ENCODE data around the gene INTS7.
"Not testable (repeated sequence)": the region's sequence is repeated elsewhere in the genome, so short reads cannot be mapped to it uniquely, and the experiment has no call there.

The INTS7 gene

DNA sequence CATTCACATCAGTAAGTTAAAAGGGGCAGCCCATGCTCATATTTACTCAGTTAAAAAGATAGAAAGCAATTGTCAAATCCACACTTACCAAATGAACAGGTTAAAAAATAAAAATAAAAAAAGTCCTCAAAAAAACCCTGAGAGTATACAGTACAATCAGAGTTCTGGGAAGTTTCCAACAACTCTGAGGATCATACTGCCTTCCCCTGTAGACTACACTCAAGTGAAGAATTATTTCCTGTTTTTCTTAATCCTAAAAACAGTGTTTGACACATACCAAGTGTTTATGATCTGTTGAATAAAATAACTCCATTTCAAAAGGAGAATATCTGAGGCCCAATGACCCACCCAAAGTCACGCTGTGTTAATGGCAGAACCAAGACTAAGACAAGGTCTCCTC lies 61.8 kb downstream of the INTS7 start:
- DNase-seq, result no peak

DNA sequence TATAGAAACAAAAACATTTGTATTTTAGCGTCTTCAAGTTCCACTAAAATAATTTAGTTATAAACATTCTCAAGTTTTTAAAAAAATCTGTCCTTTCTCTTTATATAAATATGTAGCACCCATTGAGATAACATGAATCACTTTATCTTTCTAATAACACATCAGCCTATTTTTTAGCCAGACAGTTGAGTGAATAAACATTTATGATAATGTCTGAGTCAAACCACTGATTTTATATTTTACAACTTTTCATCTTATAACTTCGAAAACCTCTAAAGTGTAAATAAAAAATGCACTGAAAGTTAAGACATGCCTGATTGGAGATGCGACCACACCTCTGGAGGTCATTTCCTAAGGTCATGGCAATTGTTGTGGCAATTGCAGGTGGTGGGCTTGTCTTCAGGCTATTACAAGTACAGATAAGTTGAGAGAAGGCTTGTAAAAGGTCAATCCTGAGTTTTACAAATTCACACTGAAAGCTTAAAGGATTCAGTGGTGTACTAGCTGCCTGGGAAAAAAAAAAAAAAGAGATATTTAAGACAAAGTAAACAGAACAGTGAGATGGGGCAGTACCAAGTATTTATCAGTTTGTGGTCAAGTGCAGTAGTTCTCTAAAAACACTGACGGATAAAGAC lies 67.0 kb downstream of the INTS7 start:
- DNase-seq, result no peak

DNA sequence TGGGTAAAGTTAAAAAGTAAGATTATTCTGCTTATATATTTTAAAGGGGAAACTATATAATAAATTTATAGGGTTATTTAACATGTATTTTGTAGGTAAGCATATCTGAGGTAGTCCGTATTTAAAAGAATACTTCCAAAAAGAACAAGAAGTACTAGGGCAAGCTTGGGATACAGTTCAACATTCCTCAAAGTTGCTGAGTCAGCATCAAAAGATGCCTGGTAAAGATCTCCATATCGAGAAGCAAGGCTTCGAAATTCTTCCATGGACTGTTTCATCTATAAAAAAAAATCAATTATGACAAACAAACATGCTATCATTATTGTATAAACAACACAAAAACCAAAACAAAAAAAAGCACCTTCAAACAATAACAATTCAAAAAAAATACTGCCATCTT lies 67.7 kb downstream of the INTS7 start:
- no peak for DNase-seq

GRCh38 chr1:211965108-211965805 lies 70.1 kb downstream of the INTS7 start:
- DNase-seq, result no peak

GRCh38 chr1:211959680-211960079 lies 75.7 kb downstream of the INTS7 start:
- no peak for DNase-seq

- no peak for DNase-seq
Observed at GRCh38 chr1:211959221-211959620, 76.1 kb downstream of the INTS7 start.

DNA sequence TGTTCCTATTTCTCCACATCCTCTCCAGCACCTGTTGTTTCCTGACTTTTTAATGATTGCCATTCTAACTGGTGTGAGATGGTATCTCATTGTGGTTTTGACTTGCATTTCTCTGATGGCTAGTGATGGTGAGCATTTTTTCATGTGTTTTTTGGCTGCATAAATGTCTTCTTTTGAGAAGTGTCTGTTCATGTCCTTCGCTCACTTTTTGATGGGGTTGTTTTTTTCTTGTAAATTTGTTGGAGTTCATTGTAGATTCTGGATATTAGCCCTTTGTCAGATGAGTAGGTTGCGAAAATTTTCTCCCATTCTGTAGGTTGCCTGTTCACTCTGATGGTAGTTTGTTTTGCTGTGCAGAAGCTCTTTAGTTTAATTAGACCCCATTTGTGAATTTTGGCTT lies 81.3 kb downstream of the INTS7 start:
- not testable (repeated sequence) for DNase-seq

GRCh38 chr1:211953543-211953942 lies 81.8 kb downstream of the INTS7 start:
- not testable (repeated sequence) for DNase-seq

GRCh38 chr1:211952299-211952698 lies 83.1 kb downstream of the INTS7 start:
- DNase-seq, result no peak

- DNase-seq, result peak; percentile 57
Observed at GRCh38 chr1:211951856-211952255, 83.5 kb downstream of the INTS7 start.

GRCh38 chr1:211948377-211948776 lies 87.0 kb downstream of the INTS7 start:
- no peak for DNase-seq

DNA sequence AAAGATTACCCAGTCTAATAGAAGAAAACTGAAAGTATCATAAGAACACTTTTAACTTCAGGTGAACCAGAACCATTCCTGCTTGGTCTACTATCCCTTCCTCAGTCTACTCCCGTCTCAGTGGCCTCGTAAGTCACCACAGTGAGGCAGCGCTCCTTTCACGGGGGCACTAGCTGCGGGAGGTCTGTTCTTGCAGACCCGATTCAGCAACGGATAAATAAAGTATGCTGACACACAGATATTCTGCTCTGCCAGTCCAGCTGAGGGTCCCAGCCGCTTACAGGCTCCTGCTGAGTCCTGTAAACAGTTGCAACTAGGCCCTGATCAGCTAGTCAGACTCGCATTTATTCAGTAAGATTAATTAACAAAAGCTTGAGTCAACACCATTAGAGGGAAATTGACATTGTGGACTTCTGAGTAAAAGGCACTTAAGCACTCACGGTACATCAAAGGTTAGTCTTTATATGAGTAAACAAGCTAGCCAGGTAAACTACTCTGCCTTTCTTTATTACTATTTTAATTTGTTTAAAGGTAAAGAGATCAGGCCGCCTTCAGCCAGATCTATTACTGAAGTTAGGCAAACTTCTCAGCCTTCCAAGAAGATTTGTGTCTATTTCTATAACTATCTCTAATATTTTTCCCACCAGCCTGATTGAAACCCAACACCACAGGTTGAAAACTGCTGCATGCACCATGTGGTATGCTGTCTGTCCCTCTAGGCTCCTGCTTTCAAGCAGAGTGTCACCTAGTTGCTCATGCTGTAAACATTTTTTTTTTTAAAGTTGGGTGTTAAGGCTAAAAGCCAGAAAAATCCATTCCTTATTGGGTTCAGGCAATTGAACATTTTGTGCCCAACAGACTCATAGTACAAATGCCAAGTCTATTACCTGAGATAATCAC lies 87.7 kb downstream of the INTS7 start:
- DNase-seq, result no peak

DNA sequence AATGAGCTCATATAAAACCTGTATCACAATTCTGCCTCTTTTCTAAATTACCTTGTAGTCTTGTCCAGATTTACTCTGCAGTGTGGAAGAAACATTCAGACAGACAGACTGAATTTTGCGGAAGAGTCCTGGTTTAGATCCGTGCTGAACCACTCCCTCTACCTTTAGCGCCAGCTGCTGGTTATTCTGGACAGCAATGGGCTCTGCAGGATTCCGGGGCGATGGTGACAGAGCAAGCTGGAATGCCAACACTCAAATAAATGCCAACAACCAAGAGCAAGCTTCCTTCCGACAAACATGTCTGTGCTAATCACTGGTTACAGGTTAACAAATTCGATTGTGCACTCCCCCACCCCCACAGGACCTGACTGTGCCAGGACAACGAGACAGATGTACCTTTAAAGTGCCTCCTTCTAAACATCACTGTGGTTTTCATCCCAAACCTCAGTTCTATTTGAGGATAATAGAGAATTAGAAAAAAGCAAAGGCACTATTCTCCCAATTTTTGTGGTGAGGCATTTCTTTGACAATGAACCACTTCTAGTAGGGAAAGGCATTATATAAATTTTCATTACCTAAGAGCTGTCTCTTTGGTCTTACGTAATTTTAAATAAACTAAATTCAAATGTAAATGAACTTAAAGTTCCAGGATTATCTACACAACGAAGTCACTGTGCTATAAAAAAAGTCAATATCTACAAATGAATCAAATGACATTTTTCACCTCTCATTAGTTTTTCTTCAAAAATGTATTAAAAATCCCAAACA lies 90.4 kb downstream of the INTS7 start:
- DNase-seq, result no peak

DNA sequence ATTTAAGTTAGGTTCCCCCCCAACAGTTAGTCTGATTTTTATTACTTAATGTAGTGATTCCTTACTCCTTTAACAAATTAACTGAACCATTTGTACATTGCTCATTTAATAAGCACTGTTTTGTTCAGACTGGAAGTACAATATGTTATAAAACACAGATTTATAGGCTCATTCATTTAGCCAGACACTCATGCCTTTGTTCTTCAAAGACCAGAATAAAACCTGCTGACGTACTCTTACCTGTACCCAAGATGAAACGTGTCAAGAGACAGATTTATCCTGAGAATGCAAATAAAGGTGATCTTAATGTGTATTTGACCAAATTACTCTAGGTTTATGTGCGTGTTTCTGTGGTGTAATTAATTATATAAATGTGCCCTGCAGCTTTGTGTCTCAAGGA lies 92.8 kb downstream of the INTS7 start:
- no peak for DNase-seq

- no peak for DNase-seq
Observed at GRCh38 chr1:211939876-211940468, 95.4 kb downstream of the INTS7 start.

- no peak for DNase-seq
Observed at GRCh38 chr1:211938561-211938997, 96.8 kb downstream of the INTS7 start.

DNA sequence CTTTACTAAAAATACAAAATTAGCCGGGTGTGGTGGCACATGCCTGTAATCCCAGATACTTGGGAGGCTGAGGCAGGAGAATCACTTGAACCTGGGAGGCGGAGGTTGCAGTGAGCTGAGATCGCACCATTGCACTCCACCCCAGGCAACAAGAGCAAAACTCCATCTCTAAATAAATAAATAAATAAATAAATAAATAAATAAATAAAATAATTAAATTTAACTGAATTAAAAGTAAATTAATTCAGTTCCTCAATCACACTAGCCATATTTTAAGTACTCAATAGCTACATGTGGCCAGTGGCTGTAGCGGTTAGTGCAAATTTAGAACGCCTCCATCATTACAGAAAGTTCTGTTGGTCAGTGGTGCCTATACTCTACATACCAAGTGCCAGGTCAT lies 97.9 kb downstream of the INTS7 start:
- DNase-seq, result not testable (repeated sequence)

- no peak for DNase-seq
Observed at GRCh38 chr1:211935448-211935970, 99.8 kb downstream of the INTS7 start.

DNA sequence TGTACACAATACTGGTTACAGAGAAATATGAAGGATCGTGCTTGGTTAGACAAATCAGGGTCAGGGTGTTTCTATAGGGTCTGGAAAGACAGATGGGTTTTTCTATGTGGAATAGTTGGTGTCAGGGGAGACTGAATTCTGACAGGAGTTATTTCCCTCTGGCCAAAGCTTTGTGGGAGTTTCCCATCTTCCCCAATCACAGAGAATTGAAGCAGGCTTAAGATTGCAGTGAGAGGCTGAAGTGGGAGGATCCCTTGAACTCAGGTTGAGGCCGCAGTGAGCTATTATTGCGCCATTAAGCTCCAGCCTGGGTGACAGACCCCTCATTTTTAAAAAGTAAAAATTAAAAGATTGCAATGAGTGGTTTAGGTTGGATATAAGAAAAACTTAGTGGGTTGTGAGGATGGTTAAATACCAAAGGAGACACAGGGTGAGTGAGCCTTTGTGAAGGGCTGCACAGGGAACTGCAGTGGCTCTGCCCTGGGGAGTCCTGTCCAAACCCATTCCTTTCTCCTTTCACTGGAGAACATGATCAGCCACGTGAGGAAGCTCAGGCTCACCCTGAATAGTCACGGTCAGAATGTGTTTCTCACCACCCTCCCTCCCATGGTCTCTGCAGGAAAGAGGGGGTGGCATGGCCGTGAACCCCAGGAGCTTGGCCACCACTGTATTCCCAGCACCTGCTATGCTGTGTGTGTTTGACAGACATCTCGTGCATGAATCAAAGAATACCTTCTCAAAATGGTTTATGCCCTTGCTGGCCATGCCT lies 101.2 kb downstream of the INTS7 start:
- DNase-seq, result no peak

- no peak for DNase-seq
Observed at GRCh38 chr1:211932933-211933254, 102.5 kb downstream of the INTS7 start.

- no peak for DNase-seq
Observed at GRCh38 chr1:211932231-211932932, 103.0 kb downstream of the INTS7 start.
